ENCODE data around the gene SPATC1L.

SPATC1L gene

GRCh38 chr21:46159390-46159789 lies 24.9 kb downstream of the SPATC1L start:
- no peaks in the 10 kb centered on the region for H3K36me3 ChIP-seq (ENCODE audit: control insufficient read depth, insufficient read depth, low read length)
- no peak overlapping the region for H3K9ac ChIP-seq (ENCODE audit: low read length)
- H2BK5ac ChIP-seq (ENCODE audit: low read length): no peak overlapping the region
- no peak overlapping the region for H3K4ac ChIP-seq (ENCODE audit: low read depth, low read length)
- H3K4me1 ChIP-seq (ENCODE audit: control insufficient read depth, low read depth, low read length): no peaks in the 10 kb centered on the region
- H3K79me1 ChIP-seq (ENCODE audit: low read length): no peaks in the 10 kb centered on the region
- no peak overlapping the region for H3K56ac ChIP-seq (ENCODE audit: low read length)
- H3K79me2 ChIP-seq (ENCODE audit: control insufficient read depth, insufficient read depth, low read length): no peaks in the 10 kb centered on the region
- H2BK120ac ChIP-seq (ENCODE audit: low read depth, low read length): no peak overlapping the region
- H4K8ac ChIP-seq (ENCODE audit: low read depth, low read length): no peak overlapping the region
- WGBS (ENCODE audit: extremely low coverage, insufficient coverage, low lambda C conversion rate): no CpG with 5 or more reads among the region's 12 CpGs
- no peak overlapping the region for H2AK5ac ChIP-seq (ENCODE audit: low read length)
- H3K4me3 ChIP-seq (ENCODE audit: low read length): no peak overlapping the region
- no peak overlapping the region for H3K27ac ChIP-seq (ENCODE audit: low read depth, low read length)
- H4K5ac ChIP-seq (ENCODE audit: low read length): no peak overlapping the region
- no peak overlapping the region for H2BK15ac ChIP-seq (replicated peaks; ENCODE audit: low read depth)
- no peak overlapping the region for H3K23ac ChIP-seq (ENCODE audit: low read length)
- no peak overlapping the region for H3K18ac ChIP-seq (ENCODE audit: low read length)
- H3K27me3 ChIP-seq (ENCODE audit: insufficient read depth, low read length, poor library complexity): no peaks in the 10 kb centered on the region
- no peak for DNase-seq
- H3K4me2 ChIP-seq (ENCODE audit: low read length): no peak overlapping the region

- H3K27me3 ChIP-seq (ENCODE audit: insufficient read depth, low read length, poor library complexity): no peaks in the 10 kb centered on the region
- H3K36me3 ChIP-seq (ENCODE audit: control insufficient read depth, insufficient read depth, low read length): no peaks in the 10 kb centered on the region
- H3K79me2 ChIP-seq (ENCODE audit: control insufficient read depth, insufficient read depth, low read length): no peaks in the 10 kb centered on the region
- H4K8ac ChIP-seq (ENCODE audit: low read depth, low read length): no peak overlapping the region
- H3K4me2 ChIP-seq (ENCODE audit: low read length): no peak overlapping the region
- no peak overlapping the region for H3K23ac ChIP-seq (ENCODE audit: low read length)
- no peak overlapping the region for H3K18ac ChIP-seq (ENCODE audit: low read length)
- H3K4me1 ChIP-seq (ENCODE audit: control insufficient read depth, low read depth, low read length): no peaks in the 10 kb centered on the region
- DNase-seq: no peak
- no peak overlapping the region for H3K4me3 ChIP-seq (ENCODE audit: low read length)
- no peak overlapping the region for H3K27ac ChIP-seq (ENCODE audit: low read depth, low read length)
- H2BK120ac ChIP-seq (ENCODE audit: low read depth, low read length): no peak overlapping the region
- WGBS (ENCODE audit: extremely low coverage, insufficient coverage, low lambda C conversion rate): no CpG with 5 or more reads among the region's 10 CpGs
- no peaks in the 10 kb centered on the region for H3K79me1 ChIP-seq (ENCODE audit: low read length)
- no peak overlapping the region for H2AK5ac ChIP-seq (ENCODE audit: low read length)
- H3K56ac ChIP-seq (ENCODE audit: low read length): no peak overlapping the region
- no peak overlapping the region for H3K9ac ChIP-seq (ENCODE audit: low read length)
- H4K5ac ChIP-seq (ENCODE audit: low read length): no peak overlapping the region
- H2BK15ac ChIP-seq (replicated peaks; ENCODE audit: low read depth): no peak overlapping the region
- H2BK5ac ChIP-seq (ENCODE audit: low read length): no peak overlapping the region
- no peak overlapping the region for H3K4ac ChIP-seq (ENCODE audit: low read depth, low read length)
Observed at GRCh38 chr21:46158666-46159300, 25.5 kb downstream of the SPATC1L start.

DNA sequence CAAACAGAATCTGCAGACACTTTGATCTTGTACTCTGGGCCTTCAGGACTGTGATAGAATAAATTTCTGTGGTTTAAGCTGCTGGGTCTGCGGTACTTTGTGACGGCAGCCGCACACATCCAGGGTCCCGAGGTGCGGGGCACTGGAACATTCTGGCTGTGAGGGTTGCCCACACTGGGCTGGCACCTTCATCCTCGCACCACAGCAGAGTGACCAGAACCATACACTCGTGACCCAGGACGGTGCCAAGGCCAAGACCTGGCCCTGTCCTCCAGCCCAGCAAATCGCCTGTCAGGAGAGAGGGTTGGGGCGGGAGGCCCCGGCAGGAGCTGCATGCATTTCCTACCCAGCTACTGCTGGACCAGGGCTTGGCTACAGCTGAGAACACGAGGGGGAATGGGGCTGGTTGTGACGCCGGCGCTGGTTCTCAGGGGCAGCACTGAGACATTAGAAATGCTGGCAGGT lies 26.2 kb downstream of the SPATC1L start:
- no peak overlapping the region for H3K18ac ChIP-seq (ENCODE audit: low read length)
- H3K4ac ChIP-seq (ENCODE audit: low read depth, low read length): no peak overlapping the region
- no peak overlapping the region for H2BK15ac ChIP-seq (replicated peaks; ENCODE audit: low read depth)
- H3K23ac ChIP-seq (ENCODE audit: low read length): no peak overlapping the region
- no peak overlapping the region for H3K4me3 ChIP-seq (ENCODE audit: low read length)
- no peak overlapping the region for H3K56ac ChIP-seq (ENCODE audit: low read length)
- H3K79me1 ChIP-seq (ENCODE audit: low read length): no peaks in the 10 kb centered on the region
- H4K8ac ChIP-seq (ENCODE audit: low read depth, low read length): no peak overlapping the region
- H2AK5ac ChIP-seq (ENCODE audit: low read length): no peak overlapping the region
- no peaks in the 10 kb centered on the region for H3K79me2 ChIP-seq (ENCODE audit: control insufficient read depth, insufficient read depth, low read length)
- no peaks in the 10 kb centered on the region for H3K4me1 ChIP-seq (ENCODE audit: control insufficient read depth, low read depth, low read length)
- no CpG with 5 or more reads among the region's 15 CpGs for WGBS (ENCODE audit: extremely low coverage, insufficient coverage, low lambda C conversion rate)
- H3K9ac ChIP-seq (ENCODE audit: low read length): no peak overlapping the region
- no peak for DNase-seq
- H4K5ac ChIP-seq (ENCODE audit: low read length): no peak overlapping the region
- H3K27ac ChIP-seq (ENCODE audit: low read depth, low read length): no peak overlapping the region
- no peaks in the 10 kb centered on the region for H3K27me3 ChIP-seq (ENCODE audit: insufficient read depth, low read length, poor library complexity)
- H3K36me3 ChIP-seq (ENCODE audit: control insufficient read depth, insufficient read depth, low read length): no peaks in the 10 kb centered on the region
- H3K4me2 ChIP-seq (ENCODE audit: low read length): no peak overlapping the region
- no peak overlapping the region for H2BK5ac ChIP-seq (ENCODE audit: low read length)
- no peak overlapping the region for H2BK120ac ChIP-seq (ENCODE audit: low read depth, low read length)

- Histone ChIP-seq H2BK5ac (ENCODE audit: low read length) (no peak overlapping the region), H3K79me1 (ENCODE audit: low read length) (no peaks in the 10 kb centered on the region)
Observed at GRCh38 chr21:46157396-46157986, 26.8 kb downstream of the SPATC1L start.

GRCh38 chr21:46156678-46157077 lies 27.6 kb downstream of the SPATC1L start:
- no peak for DNase-seq
- no peak overlapping the region for H4K5ac ChIP-seq (ENCODE audit: low read length)
- no peak overlapping the region for H3K23ac ChIP-seq (ENCODE audit: low read length)
- H3K4me1 ChIP-seq (ENCODE audit: control insufficient read depth, low read depth, low read length): no peaks in the 10 kb centered on the region
- no peak overlapping the region for H3K18ac ChIP-seq (ENCODE audit: low read length)
- H2BK15ac ChIP-seq (replicated peaks; ENCODE audit: low read depth): no peak overlapping the region
- no peak overlapping the region for H3K4me3 ChIP-seq (ENCODE audit: low read length)
- no peaks in the 10 kb centered on the region for H3K27me3 ChIP-seq (ENCODE audit: insufficient read depth, low read length, poor library complexity)
- no peak overlapping the region for H3K4ac ChIP-seq (ENCODE audit: low read depth, low read length)
- H2BK120ac ChIP-seq (ENCODE audit: low read depth, low read length): no peak overlapping the region
- no peaks in the 10 kb centered on the region for H3K79me2 ChIP-seq (ENCODE audit: control insufficient read depth, insufficient read depth, low read length)
- no peak overlapping the region for H3K27ac ChIP-seq (ENCODE audit: low read depth, low read length)
- WGBS (ENCODE audit: extremely low coverage, insufficient coverage, low lambda C conversion rate): no CpG with 5 or more reads among the region's 10 CpGs
- no peak overlapping the region for H3K56ac ChIP-seq (ENCODE audit: low read length)
- H2BK5ac ChIP-seq (ENCODE audit: low read length): no peak overlapping the region
- H2AK5ac ChIP-seq (ENCODE audit: low read length): no peak overlapping the region
- H3K36me3 ChIP-seq (ENCODE audit: control insufficient read depth, insufficient read depth, low read length): no peaks in the 10 kb centered on the region
- H4K8ac ChIP-seq (ENCODE audit: low read depth, low read length): no peak overlapping the region
- no peak overlapping the region for H3K4me2 ChIP-seq (ENCODE audit: low read length)
- no peak overlapping the region for H3K9ac ChIP-seq (ENCODE audit: low read length)
- no peaks in the 10 kb centered on the region for H3K79me1 ChIP-seq (ENCODE audit: low read length)

More at GRCh38 chr21:46157396-46157986, 26.8 kb downstream of the SPATC1L start:
- DNase-seq: no peak
- no peak overlapping the region for H3K18ac ChIP-seq (ENCODE audit: low read length)
- H2BK15ac ChIP-seq (replicated peaks; ENCODE audit: low read depth): no peak overlapping the region
- no peak overlapping the region for H4K8ac ChIP-seq (ENCODE audit: low read depth, low read length)
- no peaks in the 10 kb centered on the region for H3K79me2 ChIP-seq (ENCODE audit: control insufficient read depth, insufficient read depth, low read length)
- H3K36me3 ChIP-seq (ENCODE audit: control insufficient read depth, insufficient read depth, low read length): no peaks in the 10 kb centered on the region
- no peak overlapping the region for H3K9ac ChIP-seq (ENCODE audit: low read length)
- no CpG with 5 or more reads among the region's 12 CpGs for WGBS (ENCODE audit: extremely low coverage, insufficient coverage, low lambda C conversion rate)
- H4K5ac ChIP-seq (ENCODE audit: low read length): no peak overlapping the region
- no peak overlapping the region for H2AK5ac ChIP-seq (ENCODE audit: low read length)
- no peak overlapping the region for H3K27ac ChIP-seq (ENCODE audit: low read depth, low read length)
- no peak overlapping the region for H3K4ac ChIP-seq (ENCODE audit: low read depth, low read length)
- no peaks in the 10 kb centered on the region for H3K27me3 ChIP-seq (ENCODE audit: insufficient read depth, low read length, poor library complexity)
- no peak overlapping the region for H3K4me2 ChIP-seq (ENCODE audit: low read length)
- no peak overlapping the region for H3K56ac ChIP-seq (ENCODE audit: low read length)
- no peaks in the 10 kb centered on the region for H3K4me1 ChIP-seq (ENCODE audit: control insufficient read depth, low read depth, low read length)
- H3K23ac ChIP-seq (ENCODE audit: low read length): no peak overlapping the region
- H2BK120ac ChIP-seq (ENCODE audit: low read depth, low read length): no peak overlapping the region
- H3K4me3 ChIP-seq (ENCODE audit: low read length): no peak overlapping the region

- H3K36me3 ChIP-seq (ENCODE audit: control insufficient read depth, insufficient read depth, low read length): no peaks in the 10 kb centered on the region
- no peak for DNase-seq
- no peaks in the 10 kb centered on the region for H3K27me3 ChIP-seq (ENCODE audit: insufficient read depth, low read length, poor library complexity)
- no peak overlapping the region for H3K4me3 ChIP-seq (ENCODE audit: low read length)
- no peak overlapping the region for H3K27ac ChIP-seq (ENCODE audit: low read depth, low read length)
- no peak overlapping the region for H2BK15ac ChIP-seq (replicated peaks; ENCODE audit: low read depth)
- H3K79me2 ChIP-seq (ENCODE audit: control insufficient read depth, insufficient read depth, low read length): no peaks in the 10 kb centered on the region
- H3K56ac ChIP-seq (ENCODE audit: low read length): no peak overlapping the region
- H3K9ac ChIP-seq (ENCODE audit: low read length): no peak overlapping the region
- H3K4me2 ChIP-seq (ENCODE audit: low read length): no peak overlapping the region
- no CpG with 5 or more reads among the region's 7 CpGs for WGBS (ENCODE audit: extremely low coverage, insufficient coverage, low lambda C conversion rate)
- no peaks in the 10 kb centered on the region for H3K4me1 ChIP-seq (ENCODE audit: control insufficient read depth, low read depth, low read length)
- no peak overlapping the region for H2BK120ac ChIP-seq (ENCODE audit: low read depth, low read length)
- H3K79me1 ChIP-seq (ENCODE audit: low read length): no peaks in the 10 kb centered on the region
- H3K18ac ChIP-seq (ENCODE audit: low read length): no peak overlapping the region
- no peak overlapping the region for H4K5ac ChIP-seq (ENCODE audit: low read length)
- no peak overlapping the region for H2AK5ac ChIP-seq (ENCODE audit: low read length)
- no peak overlapping the region for H3K23ac ChIP-seq (ENCODE audit: low read length)
- no peak overlapping the region for H2BK5ac ChIP-seq (ENCODE audit: low read length)
- no peak overlapping the region for H4K8ac ChIP-seq (ENCODE audit: low read depth, low read length)
- no peak overlapping the region for H3K4ac ChIP-seq (ENCODE audit: low read depth, low read length)
Observed at GRCh38 chr21:46156378-46156645, 27.9 kb downstream of the SPATC1L start.

Data from mesendoderm (in vitro differentiated cells).